PC-3 (cell line): Measurements from ENCODE around the gene REEP6. TPM values are rescaled to one million over a fixed set of nuclear protein-coding genes. Genes with fewer than 3 reads are reported as not detected.

Source experiments
- ATAC-seq: fragments of 200-7000 bp; cut with Tn5 transposase; 2 replicates; pipeline ENCODE4 v1.9.1; 2020; ENCODE audit warnings: mild to moderate bottlenecking, moderate library complexity
- BruUV-seq: library from RNA; stranded (reverse); fragments of 400-500 nt; replicated peaks from 2 replicates; lab custom pipeline; 2021; lab: Mats Ljungman, UMichigan
- CTCF ChIA-PET: fragments of 300-600 bp; sonication (Branson Sonifier 250); formaldehyde crosslinking; loops from one replicate; lab custom pipeline; 2022; ENCODE audit warnings: antibody characterized with exemption; lab: Charles Lee
- POLR2A ChIA-PET: fragments of 300-600 bp; sonication (Branson Sonifier 250); formaldehyde crosslinking; loops from one replicate; lab custom pipeline; 2022; ENCODE audit warnings: antibody characterized with exemption; ENCODE audit not compliant: unreplicated experiment; lab: Charles Lee
- DNase-seq: peaks from one replicate; pipeline ENCODE4 v3.0.0-alpha.2; 2015
- H2AFZ ChIP-seq: fragments of 300-600 bp; sonication (generic); 2 replicates; pipeline ENCODE4 v1.6.0; 2016; ENCODE audit warnings: antibody characterized with exemption, low read length
- H3F3A ChIP-seq: fragments of 300-600 bp; sonication (generic); one replicate; pipeline ENCODE4 v1.6.0; 2017; ENCODE audit warnings: antibody characterized with exemption, low read length, control low read depth, mild to moderate bottlenecking; ENCODE audit not compliant: unreplicated experiment
- H3K27ac ChIP-seq: fragments of 300-600 bp; sonication (generic); 2 replicates; pipeline ENCODE4 v1.5.1; 2016; ENCODE audit warnings: mild to moderate bottlenecking, low read length
- H3K27me3 ChIP-seq: fragments of 300-600 bp; sonication (generic); 2 replicates; pipeline ENCODE4 v1.6.1; 2016; ENCODE audit warnings: low read length, mixed read lengths
- H3K36me3 ChIP-seq: fragments of 300-600 bp; sonication (generic); 2 replicates; pipeline ENCODE4 v1.6.1; 2016; ENCODE audit warnings: low read depth, mixed run types, low read length, mixed read lengths
- H3K4me1 ChIP-seq: fragments of 300-600 bp; sonication (generic); 2 replicates; pipeline ENCODE4 v1.5.1; 2016; ENCODE audit warnings: low read length; ENCODE audit not compliant: insufficient read depth
- H3K4me2 ChIP-seq: fragments of 300-600 bp; sonication (generic); 2 replicates; pipeline ENCODE4 v1.6.0; 2016; ENCODE audit warnings: low read length
- H3K4me3 ChIP-seq: fragments of 300-600 bp; sonication (generic); 2 replicates; pipeline ENCODE4 v1.5.1; 2016; ENCODE audit warnings: mild to moderate bottlenecking, low read length, mixed read lengths
- H3K79me2 ChIP-seq: fragments of 300-600 bp; sonication (generic); 2 replicates; pipeline ENCODE4 v1.6.1; 2017; ENCODE audit warnings: low read length, mixed read lengths
- H3K9ac ChIP-seq: fragments of 300-600 bp; sonication (generic); 2 replicates; pipeline ENCODE4 v1.6.0; 2016; ENCODE audit warnings: mild to moderate bottlenecking, low read length
- H3K9me2 ChIP-seq: fragments of 300-600 bp; sonication (generic); replicated peaks from 2 replicates; pipeline ENCODE4 v1.6.1; 2016; ENCODE audit warnings: mixed run types, low read length, mixed read lengths
- H3K9me3 ChIP-seq: fragments of 300-600 bp; sonication (generic); 2 replicates; pipeline ENCODE4 v1.6.1; 2016; ENCODE audit warnings: low read length, mixed read lengths
- H4K20me1 ChIP-seq: fragments of 300-600 bp; sonication (generic); 2 replicates; pipeline ENCODE4 v1.6.1; 2016; ENCODE audit warnings: low read length, mixed read lengths
- EZH2 ChIP-seq: fragments of 300-600 bp; sonication (generic); IDR thresholded peaks from one replicate; pipeline ENCODE4 v1.6.1; 2017; ENCODE audit warnings: antibody characterized with exemption, mild to moderate bottlenecking, low read length; ENCODE audit not compliant: unreplicated experiment
- EZH2phosphoT487 ChIP-seq: fragments of 300-600 bp; sonication (generic); IDR thresholded peaks from 2 replicates; pipeline ENCODE4 v1.6.1; 2018; ENCODE audit warnings: mild to moderate bottlenecking, antibody characterized with exemption, low read length, borderline replicate concordance
- intact Hi-C: fragments of 100-400 bp; cut with micrococcal nuclease; formaldehyde crosslinking; loops from 2 replicates; pipeline ENCODE4 v1.9.0; 2023
- total RNA-seq: library from RNA; depleted of rRNA; stranded (reverse); fragments of >200 nt; gene quantifications from 2 replicates; pipeline ENCODE4 v1.2.3, GENCODE V29; 2014
- TF ChIP-seq, protein P1 (sequence below): fragments of 300-600 bp; sonication (generic); conservative IDR thresholded peaks from 2 replicates; pipeline ENCODE4 v1.5.1; 2017; ENCODE audit warnings: antibody characterized with exemption, low read depth, mild to moderate bottlenecking, low read length

REEP6 gene
- total RNA-seq, 1 experiment from 2014 or later, result 27.2 TPM

DNA sequence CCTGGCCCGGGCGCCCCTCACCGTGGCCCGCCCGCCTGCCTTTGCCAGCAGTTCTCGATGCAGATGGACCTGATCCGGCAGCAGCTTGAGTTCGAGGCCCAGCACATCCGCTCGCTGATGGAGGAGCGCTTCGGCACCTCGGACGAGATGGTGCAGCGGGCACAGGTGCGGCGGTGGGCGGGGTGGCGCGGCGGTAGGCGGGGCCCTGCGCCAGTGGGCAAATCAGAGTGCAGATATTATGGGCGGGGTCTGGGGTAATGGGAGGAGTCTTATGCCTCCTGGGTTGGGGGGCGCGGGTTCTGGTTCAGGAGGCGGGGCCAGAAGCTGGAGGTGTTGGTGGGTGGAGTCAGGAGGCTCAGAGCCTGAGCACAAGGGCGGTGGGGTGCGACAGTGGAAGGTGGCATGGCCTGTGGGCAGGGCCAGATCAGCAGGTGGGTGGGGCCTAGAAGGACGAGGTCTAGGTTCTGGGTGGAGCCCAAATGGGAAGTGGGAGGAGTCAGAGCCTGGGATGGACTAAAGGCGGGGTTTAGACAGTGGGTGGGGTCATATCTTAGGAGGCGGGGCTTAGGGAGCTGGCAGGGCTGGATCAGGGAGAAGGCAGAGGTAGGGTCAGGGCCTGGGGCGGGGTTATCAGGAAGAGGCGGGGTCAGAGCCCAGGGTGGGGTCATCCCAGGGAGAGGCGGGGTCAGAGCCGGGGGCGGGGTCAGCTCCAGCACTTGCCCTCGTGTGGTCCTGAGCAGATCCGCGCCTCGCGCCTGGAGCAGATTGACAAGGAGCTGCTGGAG is 35.5 kb upstream of the REEP6 start:
- Histone ChIP-seq H3K27me3 (peaks cover 14% of the 10 kb centered on the region), H3K4me1 (peaks cover 10% of the 10 kb centered on the region; the same call in 1 of the 2 replicates), H3K27ac (no peak overlapping the region), H3K4me2 (peak overlapping the region; percentile 74), H3K9me2 (no peaks in the 10 kb centered on the region), H2AFZ (0 out of 2 replicates have a peak overlapping the region, but pooled peaks have one; percentile 61), H3K9ac (no peak overlapping the region), H3K9me3 (no peaks in the 10 kb centered on the region), H3K79me2 (no peaks in the 10 kb centered on the region), H3K4me3 (peak overlapping the region; percentile 53; the same call in 1 of the 2 replicates), H4K20me1 (no peaks in the 10 kb centered on the region), H3F3A (no peaks in the 10 kb centered on the region), H3K36me3 (no peaks in the 10 kb centered on the region)
- TF ChIP-seq EZH2, result no peak
- ChIA-PET CTCF (no interaction called here), POLR2A (interaction anchor here (0.6 kb wide), 1 partner anchor 429 kb away, joined by 11 read pairs; the partner anchor contains the start of gene CNN2)
- ATAC-seq (peak; percentile 58), DNase-seq (peak; percentile 85)
- intact Hi-C loops, result no loop called here
- no TSS peak for BruUV-seq

- DNase-seq (no peak), ATAC-seq (no peak)
- Histone ChIP-seq H3K9ac (no peak overlapping the region), H3K27ac (no peak overlapping the region), H3K9me2 (no peaks in the 10 kb centered on the region), H3K79me2 (no peaks in the 10 kb centered on the region), H3K9me3 (no peaks in the 10 kb centered on the region), H3K4me3 (no peak overlapping the region), H3K27me3 (peaks cover 7% of the 10 kb centered on the region), H3F3A (no peaks in the 10 kb centered on the region), H3K4me1 (peaks cover 10% of the 10 kb centered on the region; the same call in 1 of the 2 replicates), H4K20me1 (no peaks in the 10 kb centered on the region), H3K36me3 (no peaks in the 10 kb centered on the region), H3K4me2 (no peak overlapping the region), H2AFZ (no peak overlapping the region)
- TF ChIP-seq, protein P1, sequence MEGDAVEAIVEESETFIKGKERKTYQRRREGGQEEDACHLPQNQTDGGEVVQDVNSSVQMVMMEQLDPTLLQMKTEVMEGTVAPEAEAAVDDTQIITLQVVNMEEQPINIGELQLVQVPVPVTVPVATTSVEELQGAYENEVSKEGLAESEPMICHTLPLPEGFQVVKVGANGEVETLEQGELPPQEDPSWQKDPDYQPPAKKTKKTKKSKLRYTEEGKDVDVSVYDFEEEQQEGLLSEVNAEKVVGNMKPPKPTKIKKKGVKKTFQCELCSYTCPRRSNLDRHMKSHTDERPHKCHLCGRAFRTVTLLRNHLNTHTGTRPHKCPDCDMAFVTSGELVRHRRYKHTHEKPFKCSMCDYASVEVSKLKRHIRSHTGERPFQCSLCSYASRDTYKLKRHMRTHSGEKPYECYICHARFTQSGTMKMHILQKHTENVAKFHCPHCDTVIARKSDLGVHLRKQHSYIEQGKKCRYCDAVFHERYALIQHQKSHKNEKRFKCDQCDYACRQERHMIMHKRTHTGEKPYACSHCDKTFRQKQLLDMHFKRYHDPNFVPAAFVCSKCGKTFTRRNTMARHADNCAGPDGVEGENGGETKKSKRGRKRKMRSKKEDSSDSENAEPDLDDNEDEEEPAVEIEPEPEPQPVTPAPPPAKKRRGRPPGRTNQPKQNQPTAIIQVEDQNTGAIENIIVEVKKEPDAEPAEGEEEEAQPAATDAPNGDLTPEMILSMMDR, result no peak
- TF ChIP-seq EZH2 (no peak), EZH2phosphoT487 (no peak)
- POLR2A ChIA-PET, result interaction anchor here (0.6 kb wide), 1 partner anchor 430 kb away, joined by 11 read pairs; the partner anchor contains the start of gene CNN2
- intact Hi-C loops, result no loop called here
- CTCF ChIA-PET, result interaction anchor here (0.9 kb wide), 1 partner anchor 90 kb away, joined by 4 read pairs; no protein-coding TSS in a partner anchor
- BruUV-seq, result no TSS peak
Observed at GRCh38 chr19:1456121-1456900, 34.7 kb upstream of the REEP6 start.

GRCh38 chr19:1457031-1457739 is 33.8 kb upstream of the REEP6 start:
- H3K27me3 ChIP-seq, result peaks cover 5% of the 10 kb centered on the region
- no peak for TF ChIP-seq EZH2
- TF ChIP-seq, protein P1, result no peak
- TF ChIP-seq EZH2phosphoT487, result no peak

More at GRCh38 chr19:1457031-1457739, 33.8 kb upstream of the REEP6 start:
- no TSS peak for BruUV-seq
- no peak overlapping the region for H3K4me3 ChIP-seq
- no peak overlapping the region for H3K4me2 ChIP-seq
- H3K36me3 ChIP-seq, result no peaks in the 10 kb centered on the region
- DNase-seq (no peak), ATAC-seq (no peak)
- no peak overlapping the region for H3K27ac ChIP-seq
- H2AFZ ChIP-seq, result no peak overlapping the region
- H4K20me1 ChIP-seq, result no peaks in the 10 kb centered on the region
- no peaks in the 10 kb centered on the region for H3K9me2 ChIP-seq
- H3F3A ChIP-seq, result no peaks in the 10 kb centered on the region
- CTCF ChIA-PET, result interaction anchor here (0.9 kb wide), 1 partner anchor 89 kb away, joined by 4 read pairs; no protein-coding TSS in a partner anchor
- peaks cover 10% of the 10 kb centered on the region; the same call in 1 of the 2 replicates for H3K4me1 ChIP-seq
- POLR2A ChIA-PET, result no interaction called here
- H3K9me3 ChIP-seq, result no peaks in the 10 kb centered on the region
- H3K79me2 ChIP-seq, result no peaks in the 10 kb centered on the region
- intact Hi-C loops, result no loop called here
- H3K9ac ChIP-seq, result no peak overlapping the region
